ENCODE data around the gene CCDC194.

- TF ChIP-seq CTCF (IDR thresholded peaks at IDR 0.05) (no peak), POLR2A (IDR thresholded peaks at IDR 0.05) (no peak), EP300 (IDR thresholded peaks at IDR 0.05) (no peak)
Observed at GRCh38 chr19:17393002-17393401, 994 bp downstream of the CCDC194 start.

Data from suprapubic skin (tissue), 3 donors.